ENCODE measurements around the gene SWI5. TPM values are rescaled to one million over a fixed set of nuclear protein-coding genes. Genes with fewer than 3 reads are reported as not detected.
A peak's percentile ranks its signal among the peaks of the same experiment; 100 is the strongest.

Gene SWI5
- total and polyA plus RNA-seq, 2 donors (not counting 1 experiment from before 2014, with no cell fraction given) = 35.7 to 46.7 TPM

DNA sequence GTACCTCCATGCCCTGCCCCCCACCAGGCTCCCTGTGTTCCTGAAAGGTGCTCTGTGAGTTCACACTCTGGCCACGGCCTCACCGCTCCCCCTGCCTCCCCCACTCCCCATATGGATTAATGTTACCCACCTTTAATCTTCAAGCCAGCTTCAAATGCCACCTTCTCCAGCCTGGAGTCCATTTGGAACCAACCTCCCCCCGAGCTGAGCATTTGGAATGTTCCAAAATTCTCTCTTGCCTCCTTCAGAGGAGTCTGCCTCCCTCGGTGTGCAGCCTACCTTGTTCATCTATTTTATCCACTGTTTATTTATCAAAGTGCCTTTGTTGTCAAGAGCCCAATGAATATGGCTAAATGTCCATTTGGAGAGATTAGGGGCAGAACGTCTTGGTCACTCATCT lies 4.6 kb upstream of the SWI5 start:
- H3K36me3 ChIP-seq (ENCODE audit: control insufficient read depth, insufficient read depth, low read length) = peaks cover 27% of the 10 kb centered on the region
- no peak overlapping the region for H2AFZ ChIP-seq (ENCODE audit: low read length)
- peaks cover 28% of the 10 kb centered on the region for H3K79me2 ChIP-seq (ENCODE audit: control insufficient read depth, insufficient read depth, low read length)
- no peak overlapping the region for H3K27ac ChIP-seq (ENCODE audit: insufficient read depth, low read length)
- no peaks in the 10 kb centered on the region for H4K20me1 ChIP-seq (ENCODE audit: control insufficient read depth, extremely low read depth, insufficient read depth, low read length)
- TF ChIP-seq EZH2 (IDR thresholded peaks at IDR 0.05; ENCODE audit: low read length, missing control alignments) (no peak), CTCF (conservative IDR thresholded peaks at IDR 0.05 in 1 of 2, IDR thresholded peaks at IDR 0.05 in 1 of 2; ENCODE audit: low read depth in 1 of 2, low read length in 2 of 2) (no peak)
- no peak for DNase-seq (ENCODE audit: low read depth in 2 of 2)
- H3K9me3 ChIP-seq (ENCODE audit: control insufficient read depth, insufficient read depth, low read depth, low read length) = no peaks in the 10 kb centered on the region
- H3K4me3 ChIP-seq (replicated peaks in 1 of 4; ENCODE audit: control extremely low read depth in 1 of 4, insufficient read depth in 1 of 4, low read depth in 3 of 4, low read length in 4 of 4) = no peak overlapping the region
- peaks cover 4% of the 10 kb centered on the region for H3K4me1 ChIP-seq (ENCODE audit: control insufficient read depth, extremely low read depth, insufficient read depth, low read length)
- H3K27me3 ChIP-seq (ENCODE audit: control insufficient read depth, insufficient read depth, low read length) = no peaks in the 10 kb centered on the region
- H3K4me2 ChIP-seq (ENCODE audit: extremely low read depth, insufficient read depth, low read length) = no peak overlapping the region
- H3K9ac ChIP-seq (ENCODE audit: insufficient read depth, low read length) = no peak overlapping the region

DNA sequence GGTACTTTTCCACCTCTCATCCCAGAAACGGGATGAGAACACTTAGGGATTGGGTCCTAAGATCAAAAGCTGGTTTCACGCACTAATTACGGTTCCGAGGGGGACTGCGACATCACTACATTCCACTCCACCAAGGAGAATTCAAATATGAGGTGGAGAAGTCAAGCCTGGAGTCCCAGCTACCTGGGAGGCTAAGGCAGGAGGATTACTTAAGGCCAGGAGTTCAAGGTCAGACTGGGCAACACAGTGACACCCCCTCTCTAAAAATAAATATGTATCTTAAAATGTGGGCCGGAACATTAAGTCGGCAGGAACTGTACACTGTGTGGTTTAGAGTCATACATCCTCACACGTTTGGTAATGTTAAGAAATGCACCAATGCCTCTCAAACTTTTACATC lies 1.8 kb upstream of the SWI5 start:
- peak overlapping the region; percentile 78 to 99 (median 97) for H3K4me3 ChIP-seq (replicated peaks in 1 of 4; ENCODE audit: control extremely low read depth in 1 of 4, insufficient read depth in 1 of 4, low read depth in 3 of 4, low read length in 4 of 4)
- TF ChIP-seq CTCF (conservative IDR thresholded peaks at IDR 0.05 in 1 of 2, IDR thresholded peaks at IDR 0.05 in 1 of 2; ENCODE audit: low read depth in 1 of 2, low read length in 2 of 2) (no peak), EZH2 (IDR thresholded peaks at IDR 0.05; ENCODE audit: low read length, missing control alignments) (no peak)
- H3K9ac ChIP-seq (ENCODE audit: insufficient read depth, low read length) = no peak overlapping the region
- H2AFZ ChIP-seq (ENCODE audit: low read length) = no peak overlapping the region
- no peaks in the 10 kb centered on the region for H3K9me3 ChIP-seq (ENCODE audit: control insufficient read depth, insufficient read depth, low read depth, low read length)
- H3K27me3 ChIP-seq (ENCODE audit: control insufficient read depth, insufficient read depth, low read length) = no peaks in the 10 kb centered on the region
- no peaks in the 10 kb centered on the region for H4K20me1 ChIP-seq (ENCODE audit: control insufficient read depth, extremely low read depth, insufficient read depth, low read length)
- H3K79me2 ChIP-seq (ENCODE audit: control insufficient read depth, insufficient read depth, low read length) = peaks cover 31% of the 10 kb centered on the region
- H3K4me1 ChIP-seq (ENCODE audit: control insufficient read depth, extremely low read depth, insufficient read depth, low read length) = peaks cover 4% of the 10 kb centered on the region
- no peak for DNase-seq (ENCODE audit: low read depth in 2 of 2)
- no peak overlapping the region for H3K27ac ChIP-seq (ENCODE audit: insufficient read depth, low read length)
- H3K4me2 ChIP-seq (ENCODE audit: extremely low read depth, insufficient read depth, low read length) = peak overlapping the region; percentile 89
- peaks cover 18% of the 10 kb centered on the region for H3K36me3 ChIP-seq (ENCODE audit: control insufficient read depth, insufficient read depth, low read length)

DNA sequence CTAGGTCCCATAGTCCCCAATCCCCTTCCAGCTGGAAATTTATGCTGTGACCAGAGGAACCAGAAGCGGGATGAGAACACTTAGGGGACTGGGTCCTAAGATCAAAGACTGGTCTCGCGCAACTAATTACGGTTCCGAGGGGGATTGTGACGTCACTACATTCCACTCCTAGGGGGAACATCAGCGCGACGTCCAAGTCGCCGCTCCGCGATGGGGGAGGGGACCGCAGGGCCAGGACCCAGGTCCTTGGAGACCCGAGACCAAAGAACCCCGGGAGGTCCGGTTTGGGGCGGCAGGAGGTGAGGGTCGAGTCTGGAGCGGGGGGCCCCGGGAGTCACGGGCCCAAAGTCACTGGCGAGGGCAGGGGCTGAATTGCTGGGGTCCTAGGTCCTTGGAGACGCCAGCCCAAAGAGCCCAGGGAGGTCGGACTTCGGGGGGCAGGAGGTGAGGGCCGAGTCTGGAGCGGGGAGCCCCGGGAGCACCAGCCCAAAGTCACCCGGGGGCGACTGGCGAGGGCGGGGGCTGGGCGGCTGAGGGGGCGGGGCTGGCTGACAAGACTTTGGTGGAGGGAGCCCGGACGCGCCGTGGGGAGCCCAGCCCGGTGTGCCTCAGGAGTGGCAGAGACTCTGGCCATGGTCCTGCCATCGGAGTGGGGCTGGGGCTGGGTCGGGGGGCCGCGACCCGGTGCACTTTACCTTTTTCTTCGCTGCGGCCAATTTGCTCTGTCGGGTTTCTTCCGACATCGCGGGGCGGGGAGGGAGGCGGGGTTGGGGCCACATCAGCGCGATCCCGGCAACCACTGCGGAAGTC lies 673 bp upstream of the SWI5 start, which contains the start of gene GOLGA2:
TSS of gene GOLGA2 (minus strand) at position 810 of the 810 bp plus-strand sequence. CDS start at position 779, 31 bp downstream.
- H3K36me3 ChIP-seq (ENCODE audit: control insufficient read depth, insufficient read depth, low read length) = peaks cover 15% of the 10 kb centered on the region
- peak within 1 kb of the TSS; percentile 86 to 99 (median 97) for H3K4me3 ChIP-seq (replicated peaks in 1 of 4; ENCODE audit: control extremely low read depth in 1 of 4, insufficient read depth in 1 of 4, low read depth in 3 of 4, low read length in 4 of 4)
- H3K27me3 ChIP-seq (ENCODE audit: control insufficient read depth, insufficient read depth, low read length) = no peaks in the 10 kb centered on the region
- H3K9ac ChIP-seq (ENCODE audit: insufficient read depth, low read length) = peak within 1 kb of the TSS; percentile 97
- peaks cover 4% of the 10 kb centered on the region for H3K4me1 ChIP-seq (ENCODE audit: control insufficient read depth, extremely low read depth, insufficient read depth, low read length)
- H3K27ac ChIP-seq (ENCODE audit: insufficient read depth, low read length) = peak within 1 kb of the TSS; percentile 96
- peak within 1 kb of the TSS; percentile 81 for H2AFZ ChIP-seq (ENCODE audit: low read length)
- TF ChIP-seq CTCF (conservative IDR thresholded peaks at IDR 0.05 in 1 of 2, IDR thresholded peaks at IDR 0.05 in 1 of 2; ENCODE audit: low read depth in 1 of 2, low read length in 2 of 2) (no peak), EZH2 (IDR thresholded peaks at IDR 0.05; ENCODE audit: low read length, missing control alignments) (no peak)
- DNase-seq (ENCODE audit: low read depth in 2 of 2) = peak; percentile 64 to 71
- no peaks in the 10 kb centered on the region for H3K9me3 ChIP-seq (ENCODE audit: control insufficient read depth, insufficient read depth, low read depth, low read length)
- H3K79me2 ChIP-seq (ENCODE audit: control insufficient read depth, insufficient read depth, low read length) = peaks cover 31% of the 10 kb centered on the region
- peak within 1 kb of the TSS; percentile 97 for H3K4me2 ChIP-seq (ENCODE audit: extremely low read depth, insufficient read depth, low read length)
- no peaks in the 10 kb centered on the region for H4K20me1 ChIP-seq (ENCODE audit: control insufficient read depth, extremely low read depth, insufficient read depth, low read length)
